RKO (cell line): ENCODE measurements around the gene KRTAP6-2.

Source experiments
- DNase-seq: peaks from one replicate; pipeline ENCODE4 v3.0.0-alpha.2; 2016; ENCODE audit warnings: low spot score

KRTAP6-2 gene

DNA sequence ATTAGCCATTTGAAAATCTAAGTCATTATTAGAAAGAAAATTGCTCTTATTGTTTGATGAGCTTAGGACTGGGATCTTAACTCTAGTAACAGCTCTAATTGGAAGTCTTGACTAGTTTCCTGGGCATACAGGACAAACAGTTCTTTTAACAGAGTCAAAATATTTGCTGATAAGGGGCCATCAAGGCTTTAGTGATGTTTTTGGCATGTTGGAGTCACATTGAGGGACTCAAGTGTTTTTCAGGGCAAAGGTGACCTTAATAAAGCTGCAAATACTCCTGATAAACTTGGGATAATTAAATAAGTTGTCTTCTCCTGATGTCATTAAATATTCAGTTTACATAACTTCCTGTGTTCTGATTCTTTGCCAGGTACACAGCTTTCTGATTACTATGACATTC lies 31.1 kb downstream of the KRTAP6-2 start:
- no peak for DNase-seq

DNA sequence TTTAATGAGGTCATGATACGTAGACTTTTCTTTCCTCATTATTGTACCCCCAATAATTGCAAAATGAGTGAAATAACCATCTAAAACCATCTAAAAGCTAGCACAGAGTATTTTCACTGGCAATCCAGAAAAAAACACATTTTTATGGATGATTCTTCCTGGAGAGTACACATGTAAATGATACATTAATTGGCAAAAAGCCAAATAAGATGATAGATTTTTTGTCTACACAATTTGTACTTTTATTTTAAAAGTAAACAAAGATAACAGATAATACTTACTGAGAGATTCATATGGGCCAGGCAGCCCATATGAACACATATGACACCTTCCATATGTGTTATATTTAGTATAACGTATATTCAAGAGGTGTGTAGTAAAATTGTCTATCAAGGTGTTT lies 35.1 kb downstream of the KRTAP6-2 start:
- DNase-seq, result no peak

DNA sequence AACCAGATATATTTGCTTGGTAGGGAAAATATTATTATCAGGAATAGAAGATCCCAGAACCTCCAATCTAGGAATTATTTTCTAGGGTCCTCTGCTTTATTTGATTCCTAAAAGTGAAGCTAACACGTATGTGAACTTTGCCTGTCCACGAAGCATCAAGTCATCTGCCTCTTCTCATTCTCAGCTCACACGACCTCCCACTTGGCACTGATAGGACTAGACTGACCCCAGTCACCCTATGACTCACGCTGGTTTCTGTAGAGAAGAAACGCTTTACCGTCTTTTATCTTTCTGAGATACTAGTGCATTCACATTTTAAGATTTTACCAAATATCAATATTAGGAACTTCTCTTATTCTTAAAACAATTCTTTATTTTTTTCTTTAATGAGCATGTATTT lies 35.6 kb downstream of the KRTAP6-2 start:
- DNase-seq, result no peak

DNA sequence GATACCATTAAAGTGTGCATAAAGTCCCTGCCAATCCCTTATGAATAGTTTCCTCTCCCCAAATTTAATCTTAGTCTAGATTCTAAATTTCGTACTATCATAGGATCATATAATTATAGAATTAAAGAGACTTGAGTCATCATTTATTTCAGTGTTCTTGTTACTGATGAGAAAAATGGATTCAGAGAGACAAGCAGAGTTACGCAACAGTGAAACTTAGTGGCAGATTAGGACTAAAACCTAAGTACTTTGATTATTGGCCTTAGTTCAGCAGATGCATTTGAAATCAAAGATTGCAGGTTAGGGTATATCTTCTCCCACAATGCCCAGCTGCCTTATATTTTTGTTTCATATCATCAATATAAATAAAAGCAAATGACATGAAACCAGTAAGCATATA lies 36.7 kb downstream of the KRTAP6-2 start:
- DNase-seq, result no peak

DNA sequence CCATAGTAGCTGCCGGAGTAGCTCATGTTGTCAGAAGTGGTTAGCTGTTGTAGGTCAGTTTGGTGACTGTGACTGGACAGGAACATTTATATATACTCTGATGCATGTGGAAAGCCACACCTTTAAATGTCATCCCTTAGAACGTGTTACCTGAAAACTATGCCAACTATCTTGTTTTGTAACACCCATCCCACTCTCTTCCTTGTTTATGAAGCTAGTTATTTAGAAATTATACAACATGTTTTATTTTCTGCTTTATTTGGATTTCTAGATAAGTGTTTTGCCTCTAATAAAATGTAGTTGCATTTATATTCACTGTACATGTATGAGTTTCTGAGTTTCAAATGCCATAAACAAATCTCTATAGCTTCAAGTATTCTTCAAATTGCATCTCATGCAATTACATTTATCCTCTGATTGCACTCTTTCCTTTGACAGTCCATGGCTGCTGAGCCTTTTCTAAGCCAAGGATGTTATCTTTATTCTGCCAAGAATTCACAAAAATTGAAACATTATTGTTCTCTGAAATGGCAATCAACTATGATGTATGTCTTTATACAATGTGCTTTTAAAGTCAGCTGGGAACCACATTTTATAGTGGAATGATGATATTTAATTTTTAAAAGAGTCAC lies 37.3 kb downstream of the KRTAP6-2 start, which contains the start of gene KRTAP19-7:
Gene KRTAP19-7, minus strand, starts transcription at position 51 of the 632 bp plus-strand sequence. Its CDS starts 25 bp downstream, at position 26.
- no peak for DNase-seq

DNA sequence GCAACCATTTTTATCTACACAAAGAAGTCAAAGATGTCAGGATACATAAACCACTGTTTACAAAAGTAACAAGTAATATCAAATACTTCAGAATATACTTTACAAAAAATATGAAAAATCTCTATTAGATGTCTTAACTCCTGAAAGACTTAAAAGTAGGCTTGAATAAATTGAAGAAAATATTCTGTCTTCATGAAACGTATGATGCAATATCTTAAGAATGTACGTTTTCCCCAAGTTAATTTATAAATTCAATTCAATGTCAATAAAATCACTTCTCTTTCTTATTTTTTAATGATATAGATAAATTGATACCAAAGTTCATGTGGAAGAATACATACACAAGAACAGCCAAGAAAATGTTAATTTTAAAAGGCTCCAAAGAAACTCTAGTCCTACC lies 43.6 kb downstream of the KRTAP6-2 start:
- no peak for DNase-seq

DNA sequence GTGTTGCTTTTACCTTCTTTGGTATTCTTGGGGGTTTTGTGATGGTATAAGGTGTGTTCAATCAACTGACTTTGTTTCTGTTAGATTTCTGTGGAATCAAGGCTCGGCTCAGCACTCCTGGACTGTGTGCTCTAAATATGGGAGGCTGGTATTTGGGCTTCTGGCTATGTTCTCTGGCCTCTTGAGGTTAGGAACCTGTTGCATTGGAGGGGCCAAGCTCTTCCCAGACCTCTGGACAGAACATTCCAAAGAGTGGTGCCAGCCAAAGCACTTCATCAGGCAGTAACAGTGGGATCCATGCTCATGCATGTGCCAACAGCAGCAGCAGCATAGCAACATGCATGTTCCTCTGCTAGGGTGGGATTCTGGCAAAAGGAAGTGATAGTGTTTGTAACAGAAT lies 45.9 kb downstream of the KRTAP6-2 start:
- no peak for DNase-seq
